ENCODE results near the gene DLAT.

- TF ChIP-seq CTCF (IDR thresholded peaks at IDR 0.05) (no peak), POLR2A (IDR thresholded peaks at IDR 0.05) (no peak)
Measured at GRCh38 chr11:112085822-112086421, 60.7 kb downstream of the DLAT start.

All from heart left ventricle (tissue), 13 donors.